ENCODE measurements around the gene GUCY2C.

The GUCY2C gene

DNA sequence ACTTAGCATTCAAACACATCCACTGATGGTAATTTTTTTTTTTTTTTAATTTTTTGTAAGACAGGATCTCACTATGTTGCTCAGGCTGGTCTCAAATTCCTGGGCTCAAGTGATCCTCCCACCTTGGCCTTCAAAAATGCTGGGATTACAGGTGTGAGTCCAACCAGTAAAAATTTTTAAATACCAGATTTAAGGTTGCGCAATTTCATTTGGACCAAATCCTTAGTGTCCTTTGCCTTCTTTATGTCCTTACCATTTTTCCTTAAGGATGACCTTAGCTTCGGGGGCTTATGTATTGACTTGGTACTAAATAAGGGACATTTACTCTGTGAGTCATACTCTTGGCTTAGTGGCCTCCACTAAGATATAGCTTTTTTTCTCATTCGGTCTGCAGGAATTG is 124.6 kb downstream of the GUCY2C start:
- DNase-seq (ENCODE audit: low read depth) = no peak

DNA sequence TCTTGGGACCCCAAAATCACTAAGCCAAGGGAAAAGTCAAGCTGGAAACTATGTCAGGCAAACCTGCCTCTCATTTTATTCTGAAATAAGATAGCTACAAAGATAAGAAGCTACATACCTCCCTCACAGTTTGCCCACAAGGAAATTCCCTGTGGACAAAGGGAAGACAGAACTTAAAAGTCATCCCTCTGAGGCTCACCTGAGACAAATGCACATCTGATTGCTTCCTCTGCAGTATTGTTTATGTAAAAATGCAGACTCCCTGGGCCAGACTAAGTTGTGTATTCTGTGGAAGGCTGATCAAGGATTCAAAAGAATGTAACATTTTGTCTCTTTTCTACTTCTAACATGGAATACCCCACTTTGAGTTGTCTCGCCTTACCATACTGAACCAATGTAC is 126.2 kb downstream of the GUCY2C start:
- DNase-seq (ENCODE audit: low read depth) = no peak

DNA sequence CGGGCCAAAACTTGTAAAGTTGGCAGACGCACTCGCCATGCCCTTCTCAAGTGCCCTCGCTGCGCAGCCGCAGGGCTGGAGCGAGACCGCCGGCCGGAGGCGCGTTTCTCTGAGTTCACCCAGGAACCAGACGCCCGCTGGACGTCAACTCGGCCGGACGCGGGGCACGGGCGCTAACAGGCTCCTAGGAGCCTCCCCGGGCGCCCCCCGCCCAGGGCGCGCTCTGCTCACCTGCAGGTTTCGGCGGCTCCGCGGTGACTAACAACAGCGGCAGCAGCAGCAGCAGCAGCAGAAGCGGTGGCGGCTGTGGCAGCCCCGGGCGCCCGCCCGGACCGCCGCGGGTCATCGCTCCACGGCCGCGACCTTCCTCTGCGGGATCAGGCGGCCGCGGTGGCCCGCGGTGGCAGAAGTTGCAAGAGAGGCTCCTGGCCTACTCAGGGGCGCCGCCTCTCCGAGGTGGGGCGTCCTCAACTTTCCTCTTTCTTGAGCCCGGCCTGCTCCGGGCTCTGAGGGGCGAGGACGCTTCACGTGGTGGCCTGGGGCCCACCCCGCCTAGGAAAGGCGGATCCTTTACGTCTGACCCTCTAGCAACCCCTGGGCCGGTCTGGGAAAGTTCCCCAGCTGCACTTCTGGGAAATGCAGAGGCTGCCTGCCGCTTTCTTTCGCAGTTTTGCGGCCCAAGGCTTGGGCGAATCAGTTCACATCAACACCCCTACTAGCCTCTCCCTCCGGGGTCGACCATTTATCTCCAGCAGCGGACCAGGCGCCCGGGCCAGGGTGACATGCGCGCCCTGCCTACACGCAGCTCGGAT is 128.8 kb downstream of the GUCY2C start, which contains the start of gene PLBD1:
TSS of gene PLBD1 (minus strand) at position 533 of the 812 bp plus-strand sequence. CDS start at position 346, 187 bp downstream.
- DNase-seq (ENCODE audit: low read depth) = peak; percentile 24

DNA sequence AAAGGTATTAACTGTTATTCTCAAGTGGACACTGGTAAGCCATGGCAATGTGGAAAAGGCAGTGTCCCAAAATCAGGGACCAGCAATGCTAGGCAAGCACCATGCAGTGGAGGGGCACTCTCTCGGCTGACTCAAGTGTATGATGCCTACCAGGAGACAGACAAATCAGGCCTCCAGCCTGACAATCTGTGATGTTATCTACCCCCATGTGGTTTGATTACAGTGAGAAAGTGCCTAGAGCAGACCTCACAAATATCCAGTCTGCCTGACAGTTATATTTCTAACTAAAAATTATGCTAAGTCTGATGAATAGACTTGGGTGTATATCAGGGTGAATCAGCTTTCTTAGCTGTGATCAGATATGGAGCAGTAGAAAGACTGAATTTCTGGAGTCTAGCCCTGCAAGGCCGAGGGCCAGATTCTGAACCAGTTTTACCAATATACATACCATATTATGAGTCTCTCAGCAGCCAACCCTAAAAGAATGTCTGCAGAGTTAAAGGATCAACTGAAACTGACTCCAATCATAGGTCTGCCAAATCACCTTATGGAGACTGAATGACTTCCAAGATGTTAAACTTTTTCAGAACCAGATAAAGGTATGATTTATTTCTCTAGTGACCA is 132.0 kb downstream of the GUCY2C start:
- no peak for DNase-seq (ENCODE audit: low read depth)

DNA sequence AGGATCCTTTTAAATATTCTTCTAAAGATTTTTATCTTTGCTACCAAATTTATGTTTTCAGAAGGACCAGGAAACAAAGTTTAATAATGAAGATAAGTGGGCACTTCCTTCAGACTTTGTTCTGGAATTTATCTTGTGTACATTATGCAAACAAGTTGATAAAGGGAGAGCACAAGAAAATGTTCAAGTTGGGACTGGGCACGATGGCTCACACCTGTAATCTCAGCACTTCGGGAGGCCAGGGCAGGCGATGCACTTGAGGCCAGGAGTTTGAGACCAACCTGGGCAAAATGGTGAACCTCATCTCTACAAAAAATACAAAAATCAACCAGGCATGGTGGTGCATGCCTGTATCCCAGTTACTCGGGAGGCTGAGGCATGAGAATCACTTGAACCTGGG is 133.4 kb downstream of the GUCY2C start:
- no peak for DNase-seq (ENCODE audit: low read depth)
